Endothelial cell of umbilical vein (primary cell): ENCODE results near the gene DBNDD2. TPM values are rescaled to one million over a fixed set of nuclear protein-coding genes. Genes with fewer than 3 reads are reported as not detected.

Experiments used
- BruUV-seq: library from RNA; stranded (reverse); fragments of 400-500 nt; replicated peaks from 2 replicates; lab custom pipeline; 2021; lab: Mats Ljungman, UMichigan
- CTCF ChIA-PET: fragments of 300-600, 350-600 bp; sonication (Branson Sonifier 250); formaldehyde crosslinking; loops from one replicate; lab custom pipeline; 2021; ENCODE audit warnings: antibody characterized with exemption, inconsistent platforms; lab: Charles Lee
- POLR2A ChIA-PET: fragments of 300-600, 350-600 bp; sonication (Branson Sonifier 250); formaldehyde crosslinking; loops from one replicate; lab custom pipeline; 2021; ENCODE audit warnings: antibody characterized with exemption, inconsistent platforms; lab: Charles Lee
- DNase-seq: peaks from one replicate; pipeline ENCODE4 v3.0.0-alpha.2; 2011; ENCODE audit warnings: low read depth, low spot score
- FAIRE-seq: peaks from 2 replicates; lab custom pipeline; 2011; peaks lifted over from hg19 to GRCh38; lab: Jason Lieb, UNC
- H2AFZ ChIP-seq: 2 replicates; pipeline ENCODE4 v1.6.0; 2012; ENCODE audit warnings: low read depth, low read length, control low read depth, inconsistent platforms
- H3K27ac ChIP-seq: 2 replicates; pipeline ENCODE4 v1.5.1; 2011; ENCODE audit warnings: low read depth, mild to moderate bottlenecking, control low read depth, low read length, moderate library complexity; ENCODE audit not compliant: insufficient read depth
- H3K27me3 ChIP-seq, 2 experiments: 2 replicates each; pipeline versions ENCODE4 v1.6.0 to v1.6.1; 2011; ENCODE audit warnings: low read length in 2 of 2, mixed read lengths in 1 of 2; ENCODE audit not compliant: control insufficient read depth in 2 of 2, insufficient read depth in 2 of 2
- H3K36me3 ChIP-seq, 2 experiments: 2 replicates in 1 of 2; 3 replicates in 1 of 2; pipeline ENCODE4 v1.5.1; 2011; ENCODE audit warnings: low read length in 2 of 2, mild to moderate bottlenecking in 1 of 2, moderate library complexity in 1 of 2; ENCODE audit not compliant: control insufficient read depth in 2 of 2, insufficient read depth in 2 of 2; ENCODE audit errors: extremely low read depth in 1 of 2
- H3K4me1 ChIP-seq: 3 replicates; pipeline ENCODE4 v1.5.1; 2011; ENCODE audit warnings: mild to moderate bottlenecking, low read length; ENCODE audit not compliant: control insufficient read depth, insufficient read depth; ENCODE audit errors: extremely low read depth
- H3K4me2 ChIP-seq: 2 replicates; pipeline ENCODE4 v1.6.1; 2011; ENCODE audit warnings: low read length, control low read depth, mixed read lengths; ENCODE audit not compliant: insufficient read depth
- H3K4me3 ChIP-seq, 3 experiments: fragments of 200-600 bp in 1 of 3; sonication (generic), shearing (Covaris generic) in 1 of 3; replicated peaks in 1 of 3; 2 replicates each; pipeline ENCODE4 v1.5.1; 2011 to 2016; ENCODE audit warnings: control low read depth in 3 of 3, low read length in 3 of 3, mild to moderate bottlenecking in 2 of 3, inconsistent platforms in 1 of 3, low read depth in 1 of 3, moderate library complexity in 1 of 3; ENCODE audit not compliant: insufficient read depth in 1 of 3
- H3K79me2 ChIP-seq: 2 replicates; pipeline ENCODE4 v1.6.0; 2012; ENCODE audit warnings: low read length, inconsistent platforms; ENCODE audit not compliant: control insufficient read depth, insufficient read depth
- H3K9ac ChIP-seq: replicated peaks from 2 replicates; pipeline ENCODE3; 2011; ENCODE audit warnings: low read length, control low read depth; ENCODE audit not compliant: insufficient read depth; ENCODE audit errors: extremely low read depth
- H3K9me1 ChIP-seq: replicated peaks from 3 replicates; pipeline ENCODE4 v1.6.0; 2011; ENCODE audit warnings: mild to moderate bottlenecking, low read length; ENCODE audit not compliant: control insufficient read depth, insufficient read depth; ENCODE audit errors: extremely low read depth
- H3K9me3 ChIP-seq: replicated peaks from 2 replicates; pipeline ENCODE4 v1.5.1; 2012; ENCODE audit warnings: low read length, inconsistent platforms; ENCODE audit not compliant: control insufficient read depth, insufficient read depth
- H4K20me1 ChIP-seq: replicated peaks from 2 replicates; pipeline ENCODE3; 2011; ENCODE audit warnings: mild to moderate bottlenecking, low read length; ENCODE audit not compliant: control insufficient read depth, insufficient read depth; ENCODE audit errors: extremely low read depth
- EZH2 ChIP-seq: IDR thresholded peaks from 2 replicates; pipeline ENCODE4 v1.6.1; 2012; ENCODE audit warnings: borderline replicate concordance, low read depth, mild to moderate bottlenecking, moderate library complexity, low read length, inconsistent platforms; ENCODE audit not compliant: severe bottlenecking
- FOS ChIP-seq: IDR thresholded peaks from 2 replicates; pipeline ENCODE4 v1.6.1; 2011; ENCODE audit warnings: mild to moderate bottlenecking, low read length, moderate library complexity, borderline replicate concordance; ENCODE audit not compliant: insufficient read depth
- GATA2 ChIP-seq: IDR thresholded peaks from 2 replicates; pipeline ENCODE4 v1.7.0; 2011; ENCODE audit warnings: low read depth, mild to moderate bottlenecking, moderate library complexity, mixed read lengths, low read length; ENCODE audit not compliant: insufficient read length, insufficient read depth
- JUN ChIP-seq: IDR thresholded peaks from 2 replicates; pipeline ENCODE4 v1.6.1; 2011; ENCODE audit warnings: borderline replicate concordance, low read depth; ENCODE audit not compliant: insufficient read length, insufficient read depth
- MYC ChIP-seq: IDR thresholded peaks from one replicate; pipeline ENCODE4 v1.6.1; 2011; ENCODE audit warnings: mild to moderate bottlenecking, low read depth, low read length
- POLR2A ChIP-seq: IDR thresholded peaks from 2 replicates; pipeline ENCODE4 v1.6.1; 2012; ENCODE audit warnings: low read depth, mild to moderate bottlenecking, control low read depth, low read length
- POLR2AphosphoS5 ChIP-seq: IDR thresholded peaks from 2 replicates; pipeline ENCODE4 v1.6.1; 2012; ENCODE audit warnings: low read depth, mild to moderate bottlenecking, control low read depth, low read length, moderate library complexity; ENCODE audit not compliant: insufficient read depth
- dilution Hi-C: fragments of 300-500 bp; cut with MboI; formaldehyde crosslinking; loops from one replicate; pipeline ENCODE4 v1.15.0; 2019; ENCODE audit warnings: low sequenced_read_pairs; ENCODE audit not compliant: extremely low pct_ligation_motif_present
- intact Hi-C: fragments of 100-400 bp; cut with micrococcal nuclease; formaldehyde crosslinking; loops from one replicate; pipeline ENCODE4 v1.10.0; 2022
- polyA plus RNA-seq, 4 experiments: library from polyadenylated mRNA; depleted of rRNA in 3 of 4; stranded (reverse) in 3 of 4; unstranded in 1 of 4; fragments of >200 nt; gene quantifications; 2 replicates each; pipeline versions ENCODE4 v1.2.1 to v1.2.3, GENCODE V29; 2011 to 2012; ENCODE audit warnings: missing spikeins in 1 of 4
- total RNA-seq: library from RNA; stranded (reverse); gene quantifications from 2 replicates; pipeline ENCODE4 v1.2.3, GENCODE V29; 2021
- TF ChIP-seq, protein P1 (sequence below): IDR thresholded peaks from 2 replicates; pipeline ENCODE4 v1.6.1; 2011; ENCODE audit not compliant: insufficient read depth, insufficient read length
- TF ChIP-seq, protein P2 (sequence below), 2 donors: IDR thresholded peaks; 1 replicate in 1 of 2; 2 replicates in 1 of 2; pipeline ENCODE4 v1.5.1; 2011; ENCODE audit warnings: low read length in 2 of 2, mild to moderate bottlenecking in 2 of 2, moderate library complexity in 2 of 2, control low read depth in 1 of 2, inconsistent platforms in 1 of 2, low read depth in 1 of 2; ENCODE audit not compliant: insufficient read depth in 1 of 2; ENCODE audit errors: extremely low read depth in 1 of 2

DBNDD2 gene
- total and polyA plus RNA-seq, 2 donors (not counting 3 experiments of a cell fraction or from before 2014, with no cell fraction given), result 15.6 to 27.9 TPM

DNA sequence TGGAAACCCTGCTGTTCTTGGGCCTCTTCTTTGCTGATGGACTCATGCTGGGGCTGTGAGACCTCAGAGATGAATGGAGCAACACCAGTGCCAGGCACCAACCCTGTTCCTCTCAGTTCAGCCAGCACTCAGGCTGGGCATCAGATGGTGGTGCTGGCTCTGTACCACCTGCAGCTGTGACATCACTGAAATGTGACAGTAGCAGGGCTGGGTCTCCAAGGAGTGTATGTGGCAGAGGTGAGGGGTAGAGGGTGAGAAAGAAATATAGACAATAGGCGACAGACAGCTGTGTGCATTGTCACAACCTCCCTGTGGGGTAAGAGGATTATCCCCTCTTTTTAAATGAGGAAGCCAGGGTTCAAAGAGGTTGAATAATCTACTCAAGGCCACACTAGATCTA is 29.9 kb upstream of the DBNDD2 start, which contains the start of gene TP53TG5:
Gene TP53TG5 (minus strand): TSS at position 135 of the 400 bp plus-strand sequence. CDS start 89 bp downstream, at position 46.
- BruUV-seq, result no TSS peak
- TF ChIP-seq POLR2AphosphoS5 (no peak), GATA2 (no peak), MYC (no peak), POLR2A (no peak), JUN (no peak), EZH2 (no peak), FOS (no peak)
- TF ChIP-seq, protein P1, sequence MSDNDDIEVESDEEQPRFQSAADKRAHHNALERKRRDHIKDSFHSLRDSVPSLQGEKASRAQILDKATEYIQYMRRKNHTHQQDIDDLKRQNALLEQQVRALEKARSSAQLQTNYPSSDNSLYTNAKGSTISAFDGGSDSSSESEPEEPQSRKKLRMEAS, result no peak
- TF ChIP-seq, protein P2, sequence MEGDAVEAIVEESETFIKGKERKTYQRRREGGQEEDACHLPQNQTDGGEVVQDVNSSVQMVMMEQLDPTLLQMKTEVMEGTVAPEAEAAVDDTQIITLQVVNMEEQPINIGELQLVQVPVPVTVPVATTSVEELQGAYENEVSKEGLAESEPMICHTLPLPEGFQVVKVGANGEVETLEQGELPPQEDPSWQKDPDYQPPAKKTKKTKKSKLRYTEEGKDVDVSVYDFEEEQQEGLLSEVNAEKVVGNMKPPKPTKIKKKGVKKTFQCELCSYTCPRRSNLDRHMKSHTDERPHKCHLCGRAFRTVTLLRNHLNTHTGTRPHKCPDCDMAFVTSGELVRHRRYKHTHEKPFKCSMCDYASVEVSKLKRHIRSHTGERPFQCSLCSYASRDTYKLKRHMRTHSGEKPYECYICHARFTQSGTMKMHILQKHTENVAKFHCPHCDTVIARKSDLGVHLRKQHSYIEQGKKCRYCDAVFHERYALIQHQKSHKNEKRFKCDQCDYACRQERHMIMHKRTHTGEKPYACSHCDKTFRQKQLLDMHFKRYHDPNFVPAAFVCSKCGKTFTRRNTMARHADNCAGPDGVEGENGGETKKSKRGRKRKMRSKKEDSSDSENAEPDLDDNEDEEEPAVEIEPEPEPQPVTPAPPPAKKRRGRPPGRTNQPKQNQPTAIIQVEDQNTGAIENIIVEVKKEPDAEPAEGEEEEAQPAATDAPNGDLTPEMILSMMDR (IDR thresholded peaks at IDR 0.05; ENCODE audit: extremely low read depth in 1 of 2, insufficient read depth in 1 of 2, low read depth in 1 of 2, low read length in 2 of 2), result no peak
- FAIRE-seq (no peak), DNase-seq (no peak)
- no peaks in the 10 kb centered on the region for H3K9me1 ChIP-seq
- H3K4me2 ChIP-seq, result no peak within 1 kb of the TSS
- no peak within 1 kb of the TSS for H3K27ac ChIP-seq
- no peak within 1 kb of the TSS for H2AFZ ChIP-seq
- intact Hi-C loops (no loop called here), dilution Hi-C loops (no loop called here)
- H3K4me3 ChIP-seq, result no peak within 1 kb of the TSS
- H3K36me3 ChIP-seq, result no peaks in the 10 kb centered on the region
- no peak within 1 kb of the TSS for H3K9ac ChIP-seq
- H4K20me1 ChIP-seq, result no peaks in the 10 kb centered on the region
- CTCF ChIA-PET, result interaction anchor here (1.7 kb wide), 1 partner anchor 59 kb away, joined by 5 read pairs; no protein-coding TSS in a partner anchor
- POLR2A ChIA-PET, result no interaction called here
- H3K79me2 ChIP-seq, result no peaks in the 10 kb centered on the region
- no peaks in the 10 kb centered on the region for H3K9me3 ChIP-seq
- peaks cover 4% of the 10 kb centered on the region for H3K4me1 ChIP-seq
- no peaks in the 10 kb centered on the region for H3K27me3 ChIP-seq
